GM19397 (cell line): ENCODE measurements around the gene ABHD10.
A peak's percentile ranks its signal among the peaks of the same experiment; 100 is the strongest.

Experiments used
- ATAC-seq: cut with Tn5 transposase; IDR thresholded peaks from one replicate; pipeline ENCODE4 v1.9.1; 2021; ENCODE audit warnings: mild to moderate bottlenecking, moderate library complexity; ENCODE audit not compliant: unreplicated experiment

ABHD10 gene

DNA sequence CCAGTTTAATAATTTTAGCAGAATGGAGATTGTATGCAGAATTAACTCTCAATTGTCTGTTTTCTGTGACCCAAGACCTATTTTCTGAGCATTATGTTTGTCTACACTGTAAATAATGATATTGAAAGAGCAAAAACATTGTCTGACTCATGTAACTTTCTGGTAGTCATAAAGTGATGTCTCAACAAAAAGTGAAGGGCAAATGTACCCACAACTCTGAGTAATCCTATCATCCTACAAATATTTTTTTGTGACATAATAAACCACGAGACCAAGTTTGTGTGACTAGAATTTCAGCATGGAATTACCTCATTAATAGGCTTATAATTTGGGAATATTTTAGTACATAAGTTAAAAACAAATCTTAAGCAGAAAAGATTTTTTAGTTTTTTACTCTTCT, 15.4 kb upstream of the ABHD10 start:
- no peak for ATAC-seq

- no peak for ATAC-seq
Measured at GRCh38 chr3:111965484-111965883, 13.3 kb upstream of the ABHD10 start.

GRCh38 chr3:111967068-111967467, 11.8 kb upstream of the ABHD10 start:
- no peak for ATAC-seq

DNA sequence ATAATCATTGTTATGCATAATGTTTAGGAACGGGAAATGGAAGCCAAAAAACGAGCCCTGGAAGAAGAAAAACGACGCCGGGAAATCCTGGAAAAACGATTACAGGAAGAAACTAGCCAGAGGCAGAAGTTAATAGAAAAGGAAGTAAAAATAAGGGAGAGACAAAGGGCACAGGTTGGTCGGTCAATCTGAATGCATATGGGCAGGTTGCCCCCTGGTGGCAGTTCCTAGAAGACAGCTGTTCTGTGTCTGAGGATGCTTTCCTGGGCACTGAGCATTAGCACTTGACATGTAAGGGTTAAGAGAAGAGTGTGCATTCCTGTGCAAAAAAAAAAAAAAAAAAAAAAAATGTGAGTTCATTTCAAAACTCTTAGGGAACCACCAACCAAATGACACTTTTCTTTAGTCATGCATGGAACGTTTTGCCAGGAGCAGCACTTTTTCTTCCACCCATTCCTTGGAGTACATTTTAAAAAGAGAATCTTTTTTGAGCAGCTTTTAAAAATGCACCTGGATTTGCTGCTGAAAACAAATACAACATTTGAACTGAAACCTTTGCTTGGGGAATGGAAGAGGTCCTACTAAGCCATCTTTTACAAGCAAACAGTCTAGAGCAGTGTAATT, 11.1 kb upstream of the ABHD10 start:
- peak; percentile 95 for ATAC-seq

GRCh38 chr3:111968319-111969054, 10.3 kb upstream of the ABHD10 start:
- no peak for ATAC-seq

- no peak for ATAC-seq
Measured at GRCh38 chr3:111970376-111970775, 8.4 kb upstream of the ABHD10 start.

DNA sequence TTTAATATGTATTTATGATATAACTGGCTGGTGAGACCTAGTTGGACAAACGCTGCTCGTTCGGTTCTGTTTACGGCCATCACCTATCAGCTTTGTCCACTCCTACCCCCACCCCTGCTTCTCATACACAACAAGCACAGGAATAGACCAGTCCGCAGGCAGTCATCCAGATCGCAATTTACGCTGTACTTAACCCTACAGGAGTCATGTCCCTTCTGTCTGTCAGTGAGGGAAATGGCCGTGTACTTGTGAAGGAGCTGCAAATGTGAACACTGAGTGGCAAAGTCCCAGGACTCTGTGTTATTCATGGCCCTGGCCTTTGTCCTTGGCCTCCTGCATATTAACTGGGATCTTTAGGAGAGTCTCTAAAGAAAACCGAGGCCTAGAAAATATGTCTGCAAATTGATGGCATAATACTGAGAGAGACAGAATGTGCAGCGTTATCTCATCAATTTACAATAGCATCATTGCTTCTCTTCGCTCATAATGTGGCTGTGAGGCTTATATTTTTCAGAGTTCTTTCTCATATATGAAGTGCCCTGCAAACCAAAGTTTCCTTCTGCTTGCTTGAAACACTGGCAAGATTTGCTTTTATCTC, 7.2 kb upstream of the ABHD10 start:
- no peak for ATAC-seq

DNA sequence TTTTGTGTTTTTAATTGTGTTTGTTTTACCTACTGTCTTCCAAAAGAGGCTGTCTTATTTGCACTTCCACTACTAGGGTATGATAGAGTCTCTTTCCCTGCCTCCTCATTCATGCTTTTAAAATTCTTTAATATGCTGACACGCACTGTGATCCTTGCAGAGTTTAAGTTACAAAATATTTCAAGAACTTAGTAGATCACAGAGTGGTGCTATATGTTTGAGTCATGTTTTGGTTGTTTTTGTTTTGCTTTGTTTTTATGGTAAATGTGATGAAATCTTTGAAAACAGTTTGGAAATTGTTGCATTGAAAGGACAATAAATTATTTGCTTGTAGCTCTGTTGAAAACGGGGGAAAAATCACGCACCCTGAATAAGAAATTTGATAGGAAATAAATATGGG, 5.9 kb upstream of the ABHD10 start:
- ATAC-seq: no peak

GRCh38 chr3:111975131-111975530, 3.7 kb upstream of the ABHD10 start:
- no peak for ATAC-seq

GRCh38 chr3:111976254-111976653, 2.6 kb upstream of the ABHD10 start:
- ATAC-seq: no peak

DNA sequence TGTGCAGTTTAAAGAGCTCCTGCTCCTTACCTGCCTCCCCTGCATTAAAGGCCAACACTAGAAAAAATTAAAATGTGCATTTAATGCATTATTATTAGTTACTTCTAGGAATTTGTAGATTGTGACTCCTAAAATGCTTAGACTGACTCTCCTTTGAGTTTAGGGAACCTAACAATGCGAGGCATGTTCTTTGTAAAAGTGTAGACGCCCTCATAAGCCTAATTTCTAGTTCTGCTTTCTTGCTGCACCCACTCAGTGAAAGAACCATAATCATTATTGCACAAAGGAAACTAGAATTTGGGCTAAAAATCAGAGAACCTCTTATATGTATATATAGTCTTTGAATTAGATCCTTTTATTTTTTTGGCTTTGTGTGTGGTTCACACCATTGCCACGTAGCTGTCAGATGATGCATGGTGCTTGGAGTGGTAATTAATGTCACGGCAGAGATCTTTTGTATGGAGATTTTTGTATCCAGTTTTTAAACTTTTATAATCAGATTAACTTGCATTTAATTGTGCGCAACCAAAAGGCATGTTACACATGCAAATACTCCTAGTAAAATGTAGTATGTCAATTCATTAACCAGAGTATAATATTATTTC, 710 bp downstream of the ABHD10 start:
- peak; percentile 21 for ATAC-seq

GRCh38 chr3:111980716-111981456, 2.1 kb downstream of the ABHD10 start:
- ATAC-seq: no peak

- ATAC-seq: no peak
Measured at GRCh38 chr3:111981457-111981763, 2.6 kb downstream of the ABHD10 start.

GRCh38 chr3:111984636-111985298, 5.9 kb downstream of the ABHD10 start:
- no peak for ATAC-seq

- ATAC-seq: no peak
Measured at GRCh38 chr3:111986800-111987199, 8.0 kb downstream of the ABHD10 start.

DNA sequence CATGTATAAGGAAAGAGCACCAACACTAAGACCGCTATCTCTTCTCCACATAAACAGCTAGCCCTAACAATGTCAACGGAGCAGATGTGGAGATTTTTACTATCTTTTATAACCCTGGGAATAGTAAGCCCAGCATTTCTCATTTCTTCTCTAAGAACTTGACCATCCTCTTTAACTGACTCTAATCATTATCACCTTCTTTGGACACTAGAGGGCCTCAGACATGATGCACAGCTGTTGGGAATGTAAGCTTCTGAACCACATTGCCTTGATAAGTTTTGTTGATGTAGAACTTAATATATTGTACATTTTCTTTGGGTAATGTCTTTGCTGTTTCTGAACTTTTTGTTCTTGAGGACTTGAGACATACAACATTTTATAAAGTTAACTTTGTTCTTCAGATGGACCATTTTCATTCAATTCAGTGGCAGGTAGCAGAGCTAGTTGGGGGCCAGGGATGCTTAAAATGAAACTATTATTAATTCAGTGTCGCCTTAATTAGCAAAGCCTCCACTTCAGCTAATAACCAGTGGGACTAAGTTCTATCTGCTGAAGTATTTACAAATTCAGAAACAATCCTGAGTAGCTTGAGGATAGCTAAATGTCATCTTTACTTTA, 10.3 kb downstream of the ABHD10 start:
- peak; percentile 93 for ATAC-seq

DNA sequence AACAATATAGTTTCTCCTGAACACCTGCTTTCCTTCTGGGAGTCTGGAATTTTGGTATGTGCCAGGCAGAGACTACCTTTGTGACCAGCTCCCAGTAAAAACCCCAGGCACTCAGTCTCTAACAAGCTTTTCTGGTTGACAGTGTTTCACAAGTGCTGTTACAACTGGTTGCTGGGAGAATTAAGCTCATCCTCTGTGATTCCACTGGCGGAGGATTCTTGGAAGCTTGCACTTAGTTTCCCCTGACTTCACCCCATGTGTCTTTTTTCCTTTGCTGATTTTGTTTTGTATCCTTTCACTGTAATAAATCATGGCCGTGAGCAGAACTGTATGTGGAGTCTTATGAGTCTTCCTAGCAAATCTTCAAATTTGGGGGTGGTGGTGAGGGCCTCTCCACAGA, 14.2 kb downstream of the ABHD10 start:
- ATAC-seq: no peak

GRCh38 chr3:111998636-111999483, 20.0 kb downstream of the ABHD10 start, which contains the start of gene TAGLN3:
Gene TAGLN3 (plus strand): TSS chr3:111998922. CDS start chr3:111999423, 501 bp downstream.
- ATAC-seq: no peak
